ENCODE measurements around the gene PES1. TPM values are rescaled to one million over a fixed set of nuclear protein-coding genes. Genes with fewer than 3 reads are reported as not detected.

Gene PES1
- polyA plus RNA-seq, 3 donors: 32.2 to 36.6 (median 35.6) TPM

DNA sequence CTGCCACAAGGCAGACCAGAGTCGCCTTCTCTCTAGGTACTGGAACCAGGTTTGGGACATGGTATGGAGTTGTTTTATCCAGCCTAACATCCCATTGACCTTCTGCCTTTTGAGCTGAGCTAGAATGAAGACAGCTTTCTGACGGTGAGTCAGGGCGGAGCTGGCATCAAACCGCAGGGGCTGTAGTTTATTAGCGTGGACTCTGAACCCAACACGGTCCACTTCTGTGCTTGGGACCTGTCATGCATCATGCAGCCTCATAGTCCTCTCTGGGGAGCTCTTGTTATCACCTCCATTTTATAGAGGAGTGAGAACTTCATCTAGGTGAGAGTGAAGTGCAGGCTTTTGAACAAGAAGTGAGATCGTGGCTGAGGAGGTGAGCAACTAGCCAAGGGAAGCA is 25.6 kb downstream of the PES1 start:
- TF ChIP-seq, protein P1, sequence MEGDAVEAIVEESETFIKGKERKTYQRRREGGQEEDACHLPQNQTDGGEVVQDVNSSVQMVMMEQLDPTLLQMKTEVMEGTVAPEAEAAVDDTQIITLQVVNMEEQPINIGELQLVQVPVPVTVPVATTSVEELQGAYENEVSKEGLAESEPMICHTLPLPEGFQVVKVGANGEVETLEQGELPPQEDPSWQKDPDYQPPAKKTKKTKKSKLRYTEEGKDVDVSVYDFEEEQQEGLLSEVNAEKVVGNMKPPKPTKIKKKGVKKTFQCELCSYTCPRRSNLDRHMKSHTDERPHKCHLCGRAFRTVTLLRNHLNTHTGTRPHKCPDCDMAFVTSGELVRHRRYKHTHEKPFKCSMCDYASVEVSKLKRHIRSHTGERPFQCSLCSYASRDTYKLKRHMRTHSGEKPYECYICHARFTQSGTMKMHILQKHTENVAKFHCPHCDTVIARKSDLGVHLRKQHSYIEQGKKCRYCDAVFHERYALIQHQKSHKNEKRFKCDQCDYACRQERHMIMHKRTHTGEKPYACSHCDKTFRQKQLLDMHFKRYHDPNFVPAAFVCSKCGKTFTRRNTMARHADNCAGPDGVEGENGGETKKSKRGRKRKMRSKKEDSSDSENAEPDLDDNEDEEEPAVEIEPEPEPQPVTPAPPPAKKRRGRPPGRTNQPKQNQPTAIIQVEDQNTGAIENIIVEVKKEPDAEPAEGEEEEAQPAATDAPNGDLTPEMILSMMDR (IDR thresholded peaks at IDR 0.05): no peak
- H4K20me1 ChIP-seq (ENCODE audit: insufficient read depth, low read length): no peaks in the 10 kb centered on the region
- no peaks in the 10 kb centered on the region for H3K4me1 ChIP-seq (ENCODE audit: control insufficient read depth in 1 of 2, insufficient read depth in 2 of 2, low read length in 2 of 2)
- Mint-ChIP-seq H3K27me3 (ENCODE audit: low read depth in 3 of 3) (peaks cover 6 to 12% (median 8%) of the 10 kb centered on the region in 3 donors), H3K27ac (no peak overlapping the region), H3K9me3 (peaks cover 0 to 3% (median 0%) of the 10 kb centered on the region in 7 donors), H3K4me1 (no peaks in the 10 kb centered on the region), H3K4me3 (no peak overlapping the region), H3K36me3 (no peaks in the 10 kb centered on the region)
- 79% methylated on average over 6 of the region's 7 CpGs for WGBS (ENCODE audit: insufficient coverage)
- H3K9me3 ChIP-seq (replicated peaks in 1 of 2; ENCODE audit: control insufficient read depth in 1 of 2, insufficient read depth in 1 of 2, low read length in 2 of 2): no peaks in the 10 kb centered on the region
- no peak overlapping the region for H3K27ac ChIP-seq (ENCODE audit: low read depth in 1 of 2, low read length in 2 of 2)
- H2AFZ ChIP-seq (ENCODE audit: insufficient read depth, low read depth, low read length, poor library complexity, severe bottlenecking): no peak overlapping the region
- DNase-seq: no peak
- no peak overlapping the region for H3K9ac ChIP-seq (ENCODE audit: insufficient read depth, low read length, poor library complexity, severe bottlenecking)
- H3K4me3 ChIP-seq (replicated peaks in 1 of 3; ENCODE audit: low read depth in 2 of 3, low read length in 3 of 3): no peak overlapping the region
- H3K4me2 ChIP-seq (replicated peaks; ENCODE audit: extremely low read depth, low read length, poor library complexity, severe bottlenecking): no peak overlapping the region
- H3K36me3 ChIP-seq (replicated peaks in 1 of 2; ENCODE audit: control insufficient read depth in 1 of 2, insufficient read depth in 2 of 2, low read length in 2 of 2): no peaks in the 10 kb centered on the region
- intact Hi-C loops (cut with micrococcal nuclease): loop anchor here in 1 of 2 donors (10.0 kb wide), 1 partner anchor 189 kb away; no protein-coding TSS in a partner anchor
- no peaks in the 10 kb centered on the region for H3K27me3 ChIP-seq (ENCODE audit: control insufficient read depth in 2 of 2, insufficient read depth in 2 of 2, low read length in 2 of 2)
- H3K79me2 ChIP-seq (ENCODE audit: insufficient read depth, low read length): no peaks in the 10 kb centered on the region

DNA sequence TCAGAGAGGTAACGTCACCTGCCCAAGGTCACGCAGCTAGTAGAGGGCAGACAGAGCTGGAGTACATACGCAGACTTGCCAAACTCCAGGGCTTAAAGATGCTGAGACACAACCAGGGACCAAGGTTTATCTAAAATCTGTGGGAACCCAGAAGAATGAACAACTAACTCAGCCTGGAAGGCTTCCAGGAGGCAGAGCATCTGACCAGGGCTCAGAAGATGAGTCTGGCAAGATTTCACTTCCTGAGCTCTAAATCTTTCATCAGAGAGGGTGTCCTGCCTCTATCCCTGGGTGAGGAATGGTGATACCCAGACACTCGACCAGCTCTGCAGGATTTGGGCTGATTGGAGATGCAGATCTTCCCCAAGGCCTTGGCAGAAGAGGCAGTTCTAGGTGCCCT is 26.4 kb downstream of the PES1 start:
- no peak overlapping the region for H3K4me3 Mint-ChIP-seq
- Histone ChIP-seq H2AFZ (ENCODE audit: insufficient read depth, low read depth, low read length, poor library complexity, severe bottlenecking) (no peak overlapping the region), H3K4me2 (replicated peaks; ENCODE audit: extremely low read depth, low read length, poor library complexity, severe bottlenecking) (no peak overlapping the region), H3K4me3 (replicated peaks in 1 of 3; ENCODE audit: low read depth in 2 of 3, low read length in 3 of 3) (no peak overlapping the region), H3K79me2 (ENCODE audit: insufficient read depth, low read length) (no peaks in the 10 kb centered on the region), H3K27me3 (ENCODE audit: control insufficient read depth in 2 of 2, insufficient read depth in 2 of 2, low read length in 2 of 2) (no peaks in the 10 kb centered on the region), H4K20me1 (ENCODE audit: insufficient read depth, low read length) (no peaks in the 10 kb centered on the region), H3K9me3 (replicated peaks in 1 of 2; ENCODE audit: control insufficient read depth in 1 of 2, insufficient read depth in 1 of 2, low read length in 2 of 2) (no peaks in the 10 kb centered on the region), H3K36me3 (replicated peaks in 1 of 2; ENCODE audit: control insufficient read depth in 1 of 2, insufficient read depth in 2 of 2, low read length in 2 of 2) (no peaks in the 10 kb centered on the region), H3K9ac (ENCODE audit: insufficient read depth, low read length, poor library complexity, severe bottlenecking) (no peak overlapping the region), H3K27ac (ENCODE audit: low read depth in 1 of 2, low read length in 2 of 2) (no peak overlapping the region), H3K4me1 (ENCODE audit: control insufficient read depth in 1 of 2, insufficient read depth in 2 of 2, low read length in 2 of 2) (no peaks in the 10 kb centered on the region)
- intact Hi-C loops (cut with micrococcal nuclease): loop anchor here in 1 of 2 donors (10.0 kb wide), 1 partner anchor 189 kb away; no protein-coding TSS in a partner anchor
- 70% methylated on average over 3 of the region's 4 CpGs for WGBS (ENCODE audit: insufficient coverage)
- H3K27me3 Mint-ChIP-seq (ENCODE audit: low read depth in 3 of 3): peaks cover 1 to 12% (median 8%) of the 10 kb centered on the region in 3 donors
- H3K9me3 Mint-ChIP-seq: peaks cover 0 to 3% (median 0%) of the 10 kb centered on the region in 7 donors
- no peaks in the 10 kb centered on the region for H3K4me1 Mint-ChIP-seq
- DNase-seq: no peak
- no peak overlapping the region for H3K27ac Mint-ChIP-seq
- no peaks in the 10 kb centered on the region for H3K36me3 Mint-ChIP-seq
- TF ChIP-seq, protein P1 (IDR thresholded peaks at IDR 0.05): no peak
